GM21529 (cell line): ENCODE measurements around the gene SSTR5.

Experiments used
- ATAC-seq: cut with Tn5 transposase; IDR thresholded peaks from one replicate; pipeline ENCODE4 v1.9.1; 2021; ENCODE audit not compliant: unreplicated experiment

Gene SSTR5

GRCh38 chr16:1038932-1039331, 33.6 kb upstream of the SSTR5 start:
- ATAC-seq, result no peak

- no peak for ATAC-seq
Observed at GRCh38 chr16:1039762-1040161, 32.8 kb upstream of the SSTR5 start.

DNA sequence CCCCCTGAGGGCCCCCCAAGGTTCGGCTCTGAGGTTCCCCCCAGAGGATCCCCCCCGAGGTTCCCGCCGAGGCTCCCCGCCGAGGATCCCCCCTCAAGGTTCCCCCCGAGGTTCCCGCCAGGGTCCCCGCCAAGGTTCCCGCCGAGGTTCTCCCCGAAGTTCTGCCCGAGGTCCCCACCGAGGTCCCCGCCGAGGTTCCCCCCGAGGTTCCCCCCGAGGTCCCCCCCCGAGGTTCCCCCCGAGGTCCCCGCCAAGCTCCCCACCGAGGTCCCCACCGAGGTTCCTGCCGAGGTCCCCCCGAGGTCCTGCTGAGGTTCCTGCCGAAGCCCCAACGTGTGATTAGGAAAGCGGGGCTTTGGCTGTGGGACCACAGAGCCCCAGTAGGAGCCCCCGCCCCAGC, 32.2 kb upstream of the SSTR5 start:
- no peak for ATAC-seq

- ATAC-seq, result no peak
Observed at GRCh38 chr16:1042049-1042744, 30.4 kb upstream of the SSTR5 start.

DNA sequence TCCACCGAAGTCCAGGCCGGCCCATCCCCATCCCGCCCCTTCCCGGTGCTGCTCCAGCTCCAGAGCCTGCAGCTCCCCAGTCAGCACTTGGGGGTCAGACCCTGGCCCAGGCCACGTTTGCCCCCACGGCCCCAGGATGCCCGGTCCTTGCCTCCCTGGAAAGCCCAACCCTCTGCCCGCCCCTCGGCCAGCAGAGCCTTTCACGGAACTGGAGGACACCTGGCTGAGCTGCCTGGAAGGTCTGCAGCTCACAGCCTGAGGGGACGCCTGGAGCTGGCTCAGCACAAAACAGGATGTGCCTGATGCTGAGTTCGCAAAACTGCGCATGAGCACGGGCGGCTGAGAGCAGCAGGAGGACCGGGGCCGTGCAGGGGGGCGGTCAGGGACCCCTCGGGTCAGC, 29.7 kb upstream of the SSTR5 start:
- no peak for ATAC-seq

DNA sequence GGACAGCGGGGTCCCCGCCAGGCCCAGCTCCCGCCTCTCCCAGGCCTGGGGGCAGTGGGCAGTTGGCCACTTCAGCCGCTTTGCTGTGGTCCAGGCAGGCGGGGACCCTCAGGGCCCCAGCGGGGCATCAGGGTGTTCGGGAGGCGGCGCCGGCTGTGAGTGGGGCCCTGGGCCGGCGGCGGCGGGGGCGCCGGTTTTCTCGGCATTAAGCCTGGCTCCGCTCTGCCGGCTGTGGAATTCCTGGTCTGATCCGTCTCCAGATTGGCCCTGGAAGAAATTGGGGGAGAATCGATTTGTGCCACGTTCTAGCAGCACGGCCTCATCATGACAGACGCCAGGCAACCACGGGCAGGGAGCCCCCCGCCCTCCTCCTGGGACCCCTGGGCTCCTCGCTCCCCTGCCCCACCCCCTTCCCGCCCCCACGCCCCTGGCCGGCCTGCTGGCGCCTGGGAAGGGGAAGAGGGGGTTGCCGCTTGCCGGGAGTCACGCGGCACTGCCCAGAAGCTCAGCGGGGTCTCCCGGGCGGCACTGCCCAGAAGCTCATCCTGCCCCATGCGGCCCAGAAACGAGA, 28.6 kb upstream of the SSTR5 start:
- no peak for ATAC-seq

DNA sequence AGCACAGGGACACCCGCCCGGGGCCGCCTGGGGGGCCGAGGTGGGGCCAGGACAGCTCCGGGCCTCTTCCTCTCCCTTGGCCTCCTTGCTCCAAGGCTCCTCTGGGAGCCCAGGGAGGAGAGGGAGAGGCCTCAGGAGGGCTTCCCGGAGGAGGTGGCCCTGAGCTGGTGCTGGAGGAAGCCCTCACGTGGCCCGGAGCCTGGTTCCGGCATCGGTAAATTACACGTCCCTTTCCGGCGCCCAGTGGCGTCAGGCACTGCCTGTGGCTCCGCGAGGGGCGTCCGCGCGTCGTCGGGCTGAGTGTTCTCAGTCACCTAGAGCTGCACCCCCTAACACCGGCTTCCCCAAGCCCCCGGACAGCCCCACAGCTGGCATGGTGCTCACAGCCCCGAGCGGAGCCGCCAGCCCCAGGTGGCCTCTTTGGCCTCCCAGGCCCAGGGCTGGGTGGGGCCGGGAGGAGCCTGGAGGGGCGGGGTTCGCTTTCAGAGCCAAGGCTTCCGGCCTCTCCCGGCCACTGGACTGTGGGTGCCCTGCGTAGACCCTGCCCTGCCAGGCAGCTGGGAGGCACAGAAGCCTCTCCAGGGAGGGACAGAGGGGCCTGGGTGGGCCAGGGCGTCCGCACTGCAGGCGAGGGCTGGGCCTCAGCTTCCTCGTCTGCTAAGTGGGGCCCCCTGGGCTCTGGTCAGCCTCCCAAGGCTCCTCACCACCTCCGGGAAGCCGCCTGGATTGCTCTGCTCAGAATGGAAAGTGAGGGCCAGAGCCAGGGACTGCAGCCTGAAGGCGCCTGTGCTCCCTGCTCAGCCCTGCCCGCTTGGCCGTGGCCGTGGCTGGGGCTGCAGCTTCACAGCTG, 27.9 kb upstream of the SSTR5 start:
- no peak for ATAC-seq

DNA sequence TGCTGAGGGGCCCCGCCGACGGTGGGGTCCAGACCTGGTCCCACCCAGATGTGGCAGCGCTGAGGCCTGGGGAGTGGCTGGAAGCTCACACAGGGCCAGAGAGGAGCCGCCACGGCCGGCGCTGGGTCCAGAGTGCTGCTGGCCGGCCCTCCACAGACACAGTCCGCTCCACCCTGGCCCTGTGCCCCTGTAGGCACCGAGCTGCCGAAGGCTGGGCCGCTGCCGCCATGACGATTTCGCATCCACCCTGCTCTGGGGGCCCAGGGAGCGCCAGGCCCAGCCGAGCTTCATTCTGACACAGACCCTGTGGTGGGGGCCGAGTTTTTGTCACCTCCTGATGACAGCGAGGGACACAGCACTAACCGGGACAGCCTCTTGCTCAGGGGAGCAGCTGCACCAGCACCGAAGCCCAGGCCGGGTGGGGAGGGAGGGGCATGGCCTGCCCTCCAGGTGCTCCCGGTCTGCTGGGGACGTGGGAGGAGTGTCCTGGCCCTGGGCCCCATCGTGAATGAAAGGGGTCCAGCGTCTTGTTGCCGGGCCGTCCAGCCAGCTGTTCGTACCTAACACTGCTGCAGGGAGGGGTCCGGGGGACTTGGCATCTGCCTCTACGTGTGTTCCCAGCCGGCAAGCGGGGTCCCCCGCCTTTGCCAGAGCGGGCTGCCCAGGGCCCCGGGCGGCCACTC, 27.1 kb upstream of the SSTR5 start:
- ATAC-seq, result no peak

DNA sequence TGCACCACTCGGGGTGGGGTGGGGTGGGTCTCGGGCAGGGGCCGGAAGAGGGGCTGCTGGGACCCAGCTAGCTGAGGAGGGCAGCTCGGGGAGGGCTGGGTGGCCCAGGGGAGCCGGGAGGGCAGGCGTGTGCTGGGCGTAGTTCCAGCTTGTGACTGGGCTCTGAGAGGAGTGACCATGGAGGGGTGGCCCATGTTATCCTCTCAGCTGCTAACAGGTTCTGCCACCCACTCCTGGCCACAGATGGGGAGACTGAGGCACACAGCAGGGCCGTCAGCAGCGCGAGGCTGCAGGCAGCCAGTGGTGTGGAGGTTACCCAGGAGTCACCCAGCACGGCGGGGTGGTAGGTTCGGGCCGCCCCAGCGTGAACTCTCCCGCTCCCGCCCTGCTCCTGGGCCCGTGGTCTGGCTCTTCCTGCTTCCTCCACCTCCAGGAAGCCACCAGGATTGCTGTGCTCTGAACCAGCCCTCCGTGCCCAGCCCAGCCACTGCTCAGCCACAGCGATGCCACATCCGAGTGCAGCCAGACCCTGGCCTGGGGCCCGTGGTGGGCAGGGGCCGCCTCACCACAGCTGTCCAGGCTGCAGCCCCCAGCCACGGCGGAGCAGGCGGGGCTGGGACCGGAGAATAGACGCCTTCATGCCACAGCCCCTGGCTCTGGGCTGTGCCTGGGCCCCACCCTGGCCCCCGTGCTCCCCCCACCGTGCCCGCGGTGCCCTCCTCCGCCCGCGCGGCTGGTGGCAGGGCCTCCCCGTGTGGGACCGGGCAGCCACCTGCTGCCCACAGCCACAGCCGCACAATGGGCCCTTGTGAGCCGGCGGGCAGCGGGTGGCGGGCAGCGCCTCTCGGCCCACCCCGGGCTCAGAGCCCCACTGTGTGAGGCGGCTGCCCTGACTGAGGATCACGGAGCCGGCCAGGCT, 26.3 kb upstream of the SSTR5 start:
- ATAC-seq, result no peak

DNA sequence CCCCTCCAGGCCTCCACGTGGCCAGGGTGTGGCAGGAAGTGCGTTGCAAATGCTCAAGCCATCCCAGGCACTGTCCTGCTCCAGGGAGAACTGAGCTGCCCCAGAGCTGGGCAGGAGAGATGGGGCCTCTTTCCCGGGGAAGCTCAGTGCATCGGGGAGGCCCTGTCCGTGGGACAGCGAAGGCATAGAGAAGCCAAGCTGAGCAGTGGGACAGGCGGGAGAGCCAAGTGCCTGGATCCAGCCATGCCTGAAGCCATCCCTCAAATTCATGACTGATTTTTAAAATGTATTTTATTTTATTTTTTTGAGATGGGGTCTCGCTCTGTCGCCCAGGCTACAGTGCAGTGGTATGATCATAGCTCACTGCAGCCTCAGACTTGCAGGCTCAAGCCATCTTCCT, 25.4 kb upstream of the SSTR5 start:
- no peak for ATAC-seq

DNA sequence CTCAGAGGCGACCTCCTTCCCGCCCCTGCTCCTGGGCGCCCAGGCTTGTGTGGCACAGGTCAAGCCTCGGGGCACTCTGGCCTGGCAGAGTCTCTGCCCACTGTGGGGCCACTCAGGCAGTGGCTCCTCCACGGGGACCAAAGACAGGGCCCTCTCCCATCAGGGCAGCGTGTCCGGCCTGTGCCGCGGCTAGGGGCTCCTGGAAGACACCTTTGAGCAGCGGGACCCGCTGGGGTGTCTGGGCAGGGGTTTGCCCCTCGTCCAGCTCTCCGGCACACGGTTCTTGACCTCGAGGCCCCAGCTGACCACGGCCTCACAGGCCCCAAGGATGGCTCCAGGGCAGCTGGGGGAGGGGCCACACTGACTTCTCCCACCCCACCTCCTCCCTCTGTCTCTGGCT, 24.7 kb upstream of the SSTR5 start:
- ATAC-seq, result no peak

GRCh38 chr16:1048442-1049112, 24.0 kb upstream of the SSTR5 start:
- ATAC-seq, result no peak

- no peak for ATAC-seq
Observed at GRCh38 chr16:1049113-1049975, 23.2 kb upstream of the SSTR5 start.

- no peak for ATAC-seq
Observed at GRCh38 chr16:1049976-1050247, 22.6 kb upstream of the SSTR5 start.

- no peak for ATAC-seq
Observed at GRCh38 chr16:1050516-1050915, 22.0 kb upstream of the SSTR5 start.

DNA sequence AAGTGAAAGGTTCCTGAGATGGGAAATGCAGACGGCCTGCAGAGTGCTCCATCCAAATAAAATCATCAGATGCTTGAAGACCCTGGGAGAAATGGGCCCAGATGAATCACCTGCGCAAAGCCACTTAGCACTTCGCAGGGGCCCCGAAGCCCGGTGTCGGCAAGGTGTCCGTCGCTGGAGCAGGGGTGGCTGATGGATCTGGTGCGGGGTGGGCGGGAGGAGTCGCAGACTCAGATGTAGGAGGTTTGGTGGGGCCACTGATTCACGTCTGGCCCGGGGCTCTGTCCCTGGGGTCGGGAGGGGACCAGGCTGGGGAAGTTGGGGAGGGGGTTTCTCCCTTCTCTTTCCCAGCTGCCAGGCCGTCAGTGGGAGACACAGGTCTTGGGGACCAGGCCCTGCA, 21.6 kb upstream of the SSTR5 start:
- no peak for ATAC-seq

DNA sequence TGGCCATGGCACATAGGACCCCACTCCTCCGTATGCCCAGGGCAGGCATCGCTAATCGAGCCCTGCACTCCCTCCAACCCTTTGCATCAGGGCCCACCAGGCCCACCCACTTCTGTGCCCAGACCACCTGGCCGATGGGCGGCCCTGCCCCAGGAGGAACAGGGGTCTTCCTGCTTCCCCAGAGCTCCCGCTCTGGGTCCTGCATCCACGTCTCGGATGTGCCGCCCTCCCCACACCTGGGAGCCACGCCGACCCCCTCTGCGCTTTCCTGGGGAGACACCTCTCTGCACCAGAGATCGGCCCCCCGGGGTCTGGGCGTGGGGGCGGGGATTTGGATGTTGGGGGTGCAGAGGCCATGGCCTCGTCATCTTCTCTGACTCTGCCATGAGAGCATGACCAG, 21.1 kb upstream of the SSTR5 start:
- ATAC-seq, result no peak

GRCh38 chr16:1052721-1053120, 19.8 kb upstream of the SSTR5 start:
- ATAC-seq, result no peak

DNA sequence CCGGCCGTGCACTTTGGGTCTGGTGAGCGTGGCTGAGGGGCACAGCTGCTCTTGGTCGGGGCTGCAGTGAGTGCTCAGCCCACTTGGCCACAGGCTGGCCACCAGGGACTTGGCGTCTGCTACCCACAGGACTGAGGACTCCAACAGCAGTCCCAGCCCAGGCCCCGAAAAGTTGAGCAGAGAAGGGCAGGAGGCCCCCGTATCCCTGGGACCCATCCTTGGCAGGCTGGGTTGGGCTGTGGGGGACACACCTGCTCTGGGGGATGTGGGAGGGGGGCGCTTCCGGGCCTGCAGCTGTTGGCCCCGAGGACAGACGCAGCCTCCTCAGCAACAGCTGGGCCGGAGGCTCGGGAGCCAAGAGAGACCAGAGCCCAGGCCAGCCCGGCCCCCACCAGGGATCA, 19.4 kb upstream of the SSTR5 start:
- no peak for ATAC-seq
